ENCODE measurements around the gene TAF1C. TPM values are rescaled to one million over a fixed set of nuclear protein-coding genes. Genes with fewer than 3 reads are reported as not detected.

The TAF1C gene
- total and polyA plus RNA-seq, 2 of the 4 experiments (the other 2 are of a cell fraction) = 7.3 to 35.5 TPM

DNA sequence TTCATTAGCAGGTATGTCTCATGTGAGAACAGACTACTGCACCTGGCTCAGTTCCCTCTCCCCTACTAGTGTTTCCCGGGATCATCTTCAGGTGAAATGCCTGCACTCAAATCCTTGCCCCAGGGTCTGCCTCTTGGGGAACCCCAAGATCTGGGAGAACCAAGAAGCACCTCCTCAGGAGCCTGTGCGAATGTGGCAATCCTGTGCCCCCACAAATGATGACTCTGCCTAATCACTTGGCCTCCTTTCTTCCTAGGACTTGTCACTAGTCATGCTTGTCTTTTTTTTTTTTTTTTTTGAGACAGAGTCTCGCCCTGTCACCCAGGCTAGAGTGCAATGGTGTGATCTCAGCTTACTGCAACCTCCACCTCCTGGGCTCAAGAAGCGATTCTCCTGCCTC lies 25.8 kb upstream of the TAF1C start:
- in situ Hi-C loops (cut with MboI; ENCODE audit: low sequenced_read_pairs) = no loop called here
- intact Hi-C loops (cut with micrococcal nuclease) = no loop called here
- CTCF ChIA-PET = no interaction called here

More for the DNA sequence above, 25.8 kb upstream of the TAF1C start:
- Histone ChIP-seq H3K14ac (replicated peaks; ENCODE audit: low read depth, low read length) (no peak overlapping the region), H4K91ac (ENCODE audit: insufficient read depth, low read depth, low read length) (no peak overlapping the region), H3K4me2 (ENCODE audit: low read depth, low read length) (no peak overlapping the region), H3K27me3 (ENCODE audit: control insufficient read depth, insufficient read depth, low read length) (peaks cover 37% of the 10 kb centered on the region), H4K8ac (ENCODE audit: low read depth in 2 of 2, low read length in 2 of 2) (no peak overlapping the region), H3K36me3 (ENCODE audit: control insufficient read depth, insufficient read depth, low read length) (no peaks in the 10 kb centered on the region), H3K27ac (ENCODE audit: insufficient read depth, low read length) (no peak overlapping the region), H4K5ac (ENCODE audit: low read depth, low read length) (no peak overlapping the region), H3K4me3 (ENCODE audit: insufficient read depth, low read depth, low read length) (no peak overlapping the region), H3K23ac (ENCODE audit: low read depth, low read length) (no peak overlapping the region), H2BK15ac (ENCODE audit: low read depth, low read length) (no peak overlapping the region), H2AFZ (replicated peaks; ENCODE audit: low read length, poor library complexity) (no peak overlapping the region), H4K20me1 (ENCODE audit: insufficient read depth, low read length) (no peaks in the 10 kb centered on the region), H2AK5ac (ENCODE audit: low read depth, low read length) (no peak overlapping the region), H3K18ac (ENCODE audit: low read depth, low read length) (no peak overlapping the region), H3K9me3 (ENCODE audit: control insufficient read depth, insufficient read depth, low read length) (peaks cover 2% of the 10 kb centered on the region; the same call in 1 of the 2 replicates), H3K9me1 (ENCODE audit: insufficient read depth, low read length) (0 out of 2 replicates have a peak, but pooled peaks cover 2% of the 10 kb centered on the region), H3K4me1 (ENCODE audit: control insufficient read depth, insufficient read depth, low read length) (no peaks in the 10 kb centered on the region), H3K56ac (ENCODE audit: extremely low read depth, insufficient read depth, low read length) (no peak overlapping the region), H3K4ac (ENCODE audit: low read depth, low read length) (no peak overlapping the region), H2AK9ac (replicated peaks; ENCODE audit: low read depth, low read length, poor library complexity) (no peak overlapping the region), H3K9ac (ENCODE audit: low read depth, low read length) (no peak overlapping the region), H2BK20ac (ENCODE audit: low read depth, low read length) (no peak overlapping the region), H2BK5ac (ENCODE audit: low read depth, low read length, poor library complexity, severe bottlenecking) (no peak overlapping the region), H2BK120ac (ENCODE audit: low read depth, low read length) (no peak overlapping the region), H3K79me1 (ENCODE audit: low read depth in 1 of 2, low read length in 2 of 2) (no peaks in the 10 kb centered on the region)
- POLR2A ChIA-PET (ENCODE audit: unreplicated experiment) = no interaction called here
- ATAC-seq (ENCODE audit: low read depth) (no peak), DNase-seq (no peak)
- 71% methylated on average over 1 of the region's 4 CpGs; no CpG with 5 or more reads in 1 of the 2 experiments for WGBS, 2 experiments (ENCODE audit: extremely low coverage in 2 of 2, insufficient read length in 1 of 2)
- dilution Hi-C loops (cut with HindIII; ENCODE audit: low sequenced_read_pairs, unreplicated experiment) = no loop called here
- no TSS peak for BruUV-seq (replicated peaks)
- TF ChIP-seq, protein P1, sequence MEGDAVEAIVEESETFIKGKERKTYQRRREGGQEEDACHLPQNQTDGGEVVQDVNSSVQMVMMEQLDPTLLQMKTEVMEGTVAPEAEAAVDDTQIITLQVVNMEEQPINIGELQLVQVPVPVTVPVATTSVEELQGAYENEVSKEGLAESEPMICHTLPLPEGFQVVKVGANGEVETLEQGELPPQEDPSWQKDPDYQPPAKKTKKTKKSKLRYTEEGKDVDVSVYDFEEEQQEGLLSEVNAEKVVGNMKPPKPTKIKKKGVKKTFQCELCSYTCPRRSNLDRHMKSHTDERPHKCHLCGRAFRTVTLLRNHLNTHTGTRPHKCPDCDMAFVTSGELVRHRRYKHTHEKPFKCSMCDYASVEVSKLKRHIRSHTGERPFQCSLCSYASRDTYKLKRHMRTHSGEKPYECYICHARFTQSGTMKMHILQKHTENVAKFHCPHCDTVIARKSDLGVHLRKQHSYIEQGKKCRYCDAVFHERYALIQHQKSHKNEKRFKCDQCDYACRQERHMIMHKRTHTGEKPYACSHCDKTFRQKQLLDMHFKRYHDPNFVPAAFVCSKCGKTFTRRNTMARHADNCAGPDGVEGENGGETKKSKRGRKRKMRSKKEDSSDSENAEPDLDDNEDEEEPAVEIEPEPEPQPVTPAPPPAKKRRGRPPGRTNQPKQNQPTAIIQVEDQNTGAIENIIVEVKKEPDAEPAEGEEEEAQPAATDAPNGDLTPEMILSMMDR (conservative IDR thresholded peaks at IDR 0.05; ENCODE audit: low read depth, low read length) = no peak
- TF ChIP-seq RAD21 (IDR thresholded peaks at IDR 0.05; ENCODE audit: low read length) (no peak), MAFK (IDR thresholded peaks at IDR 0.05; ENCODE audit: low read depth, low read length) (no peak)
